Right cardiac atrium (tissue), 5 donors: ENCODE measurements around the gene MTHFD2L. TPM values are rescaled to one million over a fixed set of nuclear protein-coding genes. Genes with fewer than 3 reads are reported as not detected.

Source experiments
- ATAC-seq, 2 donors: fragments of 200-7000 bp; cut with Tn5 transposase; one replicate each; pipeline versions ENCODE4 v1.8.0 to v1.9.1; 2020; ENCODE audit warnings: moderate library complexity in 2 of 2, mild to moderate bottlenecking in 1 of 2
- DNase-seq, 3 donors: peaks; one replicate each; pipeline ENCODE4 v3.0.0-alpha.2; 2020
- H3K27ac ChIP-seq: one replicate; pipeline ENCODE4 v1.5.1; 2013; ENCODE audit warnings: mild to moderate bottlenecking, low read length, control low read depth, moderate library complexity
- H3K27me3 ChIP-seq: one replicate; pipeline ENCODE4 v1.6.1; 2013; ENCODE audit not compliant: control insufficient read depth, insufficient read depth
- H3K4me1 ChIP-seq: one replicate; pipeline ENCODE4 v1.6.1; 2013; ENCODE audit warnings: low read length; ENCODE audit not compliant: control insufficient read depth, insufficient read depth
- H3K4me3 ChIP-seq: one replicate; pipeline ENCODE4 v1.5.1; 2013; ENCODE audit warnings: low read length, control low read depth
- H3K9me3 ChIP-seq: one replicate; pipeline ENCODE4 v1.6.1; 2013; ENCODE audit warnings: low read length; ENCODE audit not compliant: control insufficient read depth
- WGBS: extraction: QIAGEN DNeasy Blood & Tissue Kit; methylation state at CpG from one replicate; pipeline ENCODE4 v1.1.7; 2013; 5-methylcytosine and 5-hydroxymethylcytosine counted together
- intact Hi-C, 4 donors: fragments of 100-400 bp; cut with DNase I; formaldehyde crosslinking; loops; one replicate each; pipeline versions ENCODE4 v1.11.0 to v1.14.0; 2022 to 2023
- polyA plus RNA-seq: library from polyadenylated mRNA; stranded (reverse); fragments of 200-250 nt; gene quantifications from one replicate; pipeline ENCODE4 v1.2.3, GENCODE V29; 2013
- total RNA-seq, 4 donors: library from RNA; stranded (reverse); fragmentation: NEBNext Ultra II Directional; extraction: Animal tissue kit (Norgen Biotek cat#: 25700); gene quantifications; one replicate each; pipeline ENCODE4 v1.2.1, GENCODE V29; 2021
- donor health status: healthy with polysubstance abuse.
- donor health status: DM: no; HTN: yes; CAD: no.
- donor health status: DM: no; HTN: no; CAD: no.
- donor health status: DM: no; HTN: yes; CAD: no; lungs with severe emphysema.
- donor health status: DM: yes; HTN: yes; CAD: no.

Gene MTHFD2L
- total and polyA plus RNA-seq, 5 donors = 8.7 to 14.2 (median 11.5) TPM

DNA sequence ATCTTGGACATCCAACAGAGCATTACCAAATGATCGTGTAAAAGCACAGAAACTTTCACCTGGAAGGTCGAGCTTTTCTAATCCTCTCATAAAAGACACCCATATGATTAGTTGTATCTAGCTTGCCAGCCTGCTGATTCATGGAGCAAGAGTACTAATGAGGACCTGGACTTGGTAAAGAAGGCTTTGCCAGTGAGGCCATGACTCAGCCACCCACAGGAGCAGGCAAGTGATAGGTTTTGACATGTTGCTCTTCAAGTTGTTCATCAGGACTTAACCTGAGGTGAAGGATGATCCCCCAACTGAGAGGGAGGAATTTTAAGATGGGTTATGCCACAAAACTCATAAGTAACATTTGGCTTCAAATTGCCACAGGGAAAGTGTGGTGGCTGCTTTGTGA, 125.7 kb downstream of the MTHFD2L start:
- ATAC-seq (no peak), DNase-seq (no peak)
- intact Hi-C loops = no loop called here
- WGBS = 60% methylated on average over 2 of the region's 2 CpGs
- H3K4me3 ChIP-seq = no peak overlapping the region
- H3K4me1 ChIP-seq = no peaks in the 10 kb centered on the region
- H3K27me3 ChIP-seq = no peaks in the 10 kb centered on the region
- no peaks in the 10 kb centered on the region for H3K9me3 ChIP-seq
- H3K27ac ChIP-seq = no peak overlapping the region

DNA sequence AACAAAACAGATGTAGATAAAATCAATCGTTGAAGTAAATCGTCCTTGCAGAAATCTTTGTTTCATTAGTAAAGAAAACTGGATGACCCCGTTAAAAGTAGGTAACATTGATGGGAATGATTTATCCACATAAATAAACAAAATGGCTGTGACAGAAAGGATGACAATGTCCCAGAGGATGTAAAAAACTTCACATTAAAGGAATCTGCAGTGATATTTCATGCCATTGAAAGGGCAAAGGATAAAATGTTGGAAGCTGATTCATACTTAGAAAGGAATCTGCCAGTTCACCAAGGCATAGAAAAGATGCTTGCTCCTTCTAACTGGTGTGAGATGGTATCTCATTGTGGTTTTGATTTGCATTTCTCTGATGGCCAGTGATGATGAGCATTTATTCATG, 126.1 kb downstream of the MTHFD2L start:
- Histone ChIP-seq H3K9me3 (no peaks in the 10 kb centered on the region), H3K4me3 (no peak overlapping the region), H3K4me1 (no peaks in the 10 kb centered on the region), H3K27me3 (no peaks in the 10 kb centered on the region), H3K27ac (no peak overlapping the region)
- intact Hi-C loops = no loop called here
- ATAC-seq (no peak), DNase-seq (no peak)
- 69% methylated on average over 3 of the region's 3 CpGs for WGBS

GRCh38 chr4:74287164-74287563, 129.2 kb downstream of the MTHFD2L start:
- Histone ChIP-seq H3K9me3 (no peaks in the 10 kb centered on the region), H3K4me1 (no peaks in the 10 kb centered on the region), H3K27ac (no peak overlapping the region), H3K27me3 (no peaks in the 10 kb centered on the region), H3K4me3 (no peak overlapping the region)
- no peak for DNase-seq
- no peak for ATAC-seq
- intact Hi-C loops = no loop called here
- 95% methylated on average over 1 of the region's 1 CpG for WGBS

DNA sequence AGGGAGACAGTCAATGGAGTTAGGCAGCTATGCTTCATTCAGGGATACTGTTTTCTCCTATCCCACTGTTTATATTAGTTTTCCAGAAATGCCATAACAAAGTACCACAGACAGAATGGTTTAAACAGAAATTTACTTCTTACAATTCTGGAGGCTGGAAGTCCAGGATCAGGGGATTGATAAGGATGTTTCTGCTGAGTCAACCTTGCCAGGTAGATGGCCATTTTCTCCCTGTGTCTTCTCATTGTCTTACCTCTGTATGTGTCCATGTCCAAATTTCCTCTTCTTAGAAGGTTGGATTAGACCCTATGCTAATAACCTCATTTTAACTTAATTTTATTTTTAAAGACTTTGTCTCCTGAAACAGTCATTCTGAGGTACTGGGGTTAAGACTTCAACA, 129.9 kb downstream of the MTHFD2L start:
- ATAC-seq (no peak), DNase-seq (no peak)
- Histone ChIP-seq H3K4me1 (no peaks in the 10 kb centered on the region), H3K27ac (no peak overlapping the region), H3K4me3 (no peak overlapping the region), H3K9me3 (no peaks in the 10 kb centered on the region), H3K27me3 (no peaks in the 10 kb centered on the region)
- intact Hi-C loops = no loop called here

GRCh38 chr4:74291471-74291870, 133.6 kb downstream of the MTHFD2L start:
- H3K27me3 ChIP-seq = no peaks in the 10 kb centered on the region
- no peak overlapping the region for H3K27ac ChIP-seq
- DNase-seq (no peak), ATAC-seq (no peak)
- intact Hi-C loops = no loop called here
- no peaks in the 10 kb centered on the region for H3K9me3 ChIP-seq
- no peaks in the 10 kb centered on the region for H3K4me1 ChIP-seq
- 85% methylated on average over 1 of the region's 1 CpG for WGBS
- no peak overlapping the region for H3K4me3 ChIP-seq

DNA sequence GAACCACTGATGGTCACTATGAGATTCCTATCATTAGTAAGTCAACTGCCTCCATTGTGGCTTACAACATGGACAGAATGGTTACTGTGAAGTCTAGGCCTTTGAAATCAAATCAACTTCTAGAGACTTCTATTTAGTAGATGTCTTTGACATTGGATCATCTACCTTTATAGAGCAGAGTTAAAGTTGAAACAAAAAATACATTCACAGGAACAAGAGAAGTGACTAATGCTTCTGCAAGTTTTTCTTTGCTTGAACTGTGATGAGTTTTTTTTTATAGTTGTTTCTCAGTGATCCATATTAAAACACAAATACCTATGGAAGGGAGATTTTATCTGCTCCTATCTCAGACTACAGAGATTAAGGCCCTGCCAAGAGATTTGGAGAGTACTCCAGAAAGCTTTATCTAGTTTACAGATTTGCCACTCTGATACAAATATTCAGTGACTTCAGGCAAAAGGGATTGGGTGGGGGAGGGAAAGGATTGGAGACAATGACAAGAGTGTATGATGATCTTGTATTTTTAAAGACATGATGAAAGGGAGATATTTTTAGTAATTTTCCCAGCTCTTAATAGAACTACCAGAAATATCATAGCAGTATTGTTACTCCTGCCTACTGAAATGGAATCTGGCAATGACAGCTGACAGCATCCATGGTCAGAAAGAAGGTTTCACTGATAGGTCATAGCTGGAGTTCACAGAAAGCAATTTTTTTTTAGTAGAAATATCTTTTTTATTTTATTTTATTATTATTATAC, 134.4 kb downstream of the MTHFD2L start:
- Histone ChIP-seq H3K27ac (no peak overlapping the region), H3K4me1 (no peaks in the 10 kb centered on the region), H3K27me3 (no peaks in the 10 kb centered on the region), H3K4me3 (no peak overlapping the region), H3K9me3 (no peaks in the 10 kb centered on the region)
- ATAC-seq = no peak
- no peak for DNase-seq
- intact Hi-C loops = no loop called here

DNA sequence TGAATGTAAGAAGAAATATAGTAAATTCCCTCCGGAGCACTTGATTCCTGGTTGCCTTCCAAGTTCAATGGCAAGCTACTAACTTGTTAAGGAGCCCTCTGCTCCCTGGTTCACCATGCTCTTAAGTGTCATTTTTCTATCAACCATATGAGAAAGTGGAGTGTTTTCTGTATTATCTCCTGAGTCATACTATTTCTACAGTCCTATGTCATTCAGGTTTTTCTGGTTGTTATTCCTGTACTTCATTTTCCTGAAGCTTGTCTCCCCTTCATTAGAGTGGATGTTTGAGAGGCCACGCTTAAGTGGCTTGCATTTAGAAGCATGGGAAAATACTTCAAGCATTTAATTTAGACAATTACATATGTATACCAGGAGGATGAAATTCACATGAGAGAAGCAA, 135.6 kb downstream of the MTHFD2L start:
- ATAC-seq = no peak
- 82% methylated on average over 2 of the region's 2 CpGs for WGBS

DNA sequence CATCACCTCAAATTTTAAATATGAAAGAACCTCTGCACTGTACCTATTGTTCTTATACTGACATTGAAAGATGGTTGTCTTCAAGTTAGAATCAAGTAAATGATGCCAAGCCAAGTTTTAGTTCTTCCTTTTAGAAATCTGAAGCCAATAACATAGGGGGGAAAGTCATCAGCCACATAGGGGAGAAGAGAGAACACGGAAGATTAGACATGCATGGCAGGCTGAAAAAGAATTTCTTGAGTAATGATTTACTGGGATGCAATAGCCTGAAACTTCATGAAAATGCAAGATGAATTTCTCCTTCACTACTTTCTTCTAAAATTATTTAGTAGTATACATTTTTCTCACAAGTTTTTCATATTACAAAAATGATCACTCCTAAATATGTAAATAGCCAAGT, 136.8 kb downstream of the MTHFD2L start:
- ATAC-seq (no peak), DNase-seq (no peak)
- 94% methylated on average over 1 of the region's 1 CpG for WGBS
- H3K27me3 ChIP-seq = no peaks in the 10 kb centered on the region
- intact Hi-C loops = no loop called here
- no peak overlapping the region for H3K27ac ChIP-seq
- no peaks in the 10 kb centered on the region for H3K9me3 ChIP-seq
- no peaks in the 10 kb centered on the region for H3K4me1 ChIP-seq
- no peak overlapping the region for H3K4me3 ChIP-seq

More for the DNA sequence above, 135.6 kb downstream of the MTHFD2L start:
- no peak overlapping the region for H3K27ac ChIP-seq
- no peaks in the 10 kb centered on the region for H3K9me3 ChIP-seq
- no peaks in the 10 kb centered on the region for H3K4me1 ChIP-seq
- H3K27me3 ChIP-seq = no peaks in the 10 kb centered on the region
- DNase-seq = no peak
- intact Hi-C loops = no loop called here
- H3K4me3 ChIP-seq = no peak overlapping the region

DNA sequence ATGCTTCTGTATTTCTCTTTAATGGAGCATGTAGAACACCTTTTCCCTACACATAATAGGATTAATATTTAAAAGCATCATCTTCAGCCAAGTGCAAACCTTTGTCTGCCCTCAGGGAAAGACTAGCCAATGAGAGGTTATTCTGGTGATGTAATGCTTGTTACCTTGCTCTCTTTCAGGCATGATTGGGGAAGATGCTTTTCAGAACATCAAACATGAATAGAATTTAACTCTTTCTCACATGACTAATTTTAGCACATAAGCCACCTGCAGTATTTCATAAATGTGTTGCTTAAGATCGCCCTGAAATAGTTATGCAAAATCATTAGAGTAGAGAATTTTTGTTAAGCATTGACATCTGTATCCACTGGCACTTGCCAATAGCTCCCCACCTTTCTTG, 139.6 kb downstream of the MTHFD2L start:
- ATAC-seq (no peak), DNase-seq (no peak)
- Histone ChIP-seq H3K4me1 (no peaks in the 10 kb centered on the region), H3K27me3 (no peaks in the 10 kb centered on the region), H3K9me3 (no peaks in the 10 kb centered on the region), H3K4me3 (no peak overlapping the region), H3K27ac (no peak overlapping the region)
- WGBS = 80% methylated on average over 1 of the region's 1 CpG
- intact Hi-C loops = no loop called here

- Histone ChIP-seq H3K9me3 (no peaks in the 10 kb centered on the region), H3K4me1 (no peaks in the 10 kb centered on the region), H3K27me3 (no peaks in the 10 kb centered on the region), H3K4me3 (no peak overlapping the region), H3K27ac (no peak overlapping the region)
- no peak for DNase-seq
- 37% methylated on average over 4 of the region's 4 CpGs for WGBS
- ATAC-seq = peak in 1 of 2 donors; percentile 19
- intact Hi-C loops = no loop called here
These were observed 146.2 kb downstream of the MTHFD2L start for GRCh38 chr4:74304095-74304625.

DNA sequence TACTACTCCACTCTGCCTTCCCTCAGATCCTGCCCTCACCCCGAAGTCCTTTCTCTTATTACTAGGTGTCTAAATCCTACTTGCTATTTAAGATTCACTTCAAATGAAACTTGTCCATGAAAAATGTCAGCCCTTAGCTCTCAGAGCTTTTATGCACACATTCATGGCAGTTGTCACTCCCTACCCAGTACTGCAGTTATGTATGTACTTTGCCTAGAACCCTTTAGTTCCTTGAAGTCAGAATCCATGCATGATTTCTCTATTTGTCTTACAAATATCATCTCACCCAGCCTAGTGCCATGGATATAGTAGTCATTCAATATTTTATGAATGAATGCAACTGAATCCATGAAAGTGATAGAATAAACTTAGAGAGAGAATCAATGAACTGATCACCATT, 147.1 kb downstream of the MTHFD2L start:
- H3K4me1 ChIP-seq = no peaks in the 10 kb centered on the region
- DNase-seq (no peak), ATAC-seq (no peak)
- no peak overlapping the region for H3K27ac ChIP-seq
- 96% methylated on average over 1 of the region's 1 CpG for WGBS
- no peak overlapping the region for H3K4me3 ChIP-seq
- intact Hi-C loops = no loop called here
- no peaks in the 10 kb centered on the region for H3K27me3 ChIP-seq
- H3K9me3 ChIP-seq = no peaks in the 10 kb centered on the region

- intact Hi-C loops = no loop called here
- WGBS = 91% methylated on average over 1 of the region's 1 CpG
- ATAC-seq = no peak
These were observed 149.3 kb downstream of the MTHFD2L start for GRCh38 chr4:74307170-74307569.

More at GRCh38 chr4:74307170-74307569, 149.3 kb downstream of the MTHFD2L start:
- Histone ChIP-seq H3K27me3 (no peaks in the 10 kb centered on the region), H3K4me3 (no peak overlapping the region), H3K27ac (no peak overlapping the region), H3K4me1 (no peaks in the 10 kb centered on the region), H3K9me3 (no peaks in the 10 kb centered on the region)
- DNase-seq = no peak
